Colon (tissue), 2 donors: ENCODE results near the gene STARD9.
"Not testable (repeated sequence)": the region's sequence is repeated elsewhere in the genome, so short reads cannot be mapped to it uniquely, and the experiment has no call there.

Source experiments
- FAIRE-seq: peaks from 2 replicates; lab custom pipeline; 2012; peaks lifted over from hg19 to GRCh38; lab: Jason Lieb, UNC
- donor health status: control.
- donor health status: control.

STARD9 gene

DNA sequence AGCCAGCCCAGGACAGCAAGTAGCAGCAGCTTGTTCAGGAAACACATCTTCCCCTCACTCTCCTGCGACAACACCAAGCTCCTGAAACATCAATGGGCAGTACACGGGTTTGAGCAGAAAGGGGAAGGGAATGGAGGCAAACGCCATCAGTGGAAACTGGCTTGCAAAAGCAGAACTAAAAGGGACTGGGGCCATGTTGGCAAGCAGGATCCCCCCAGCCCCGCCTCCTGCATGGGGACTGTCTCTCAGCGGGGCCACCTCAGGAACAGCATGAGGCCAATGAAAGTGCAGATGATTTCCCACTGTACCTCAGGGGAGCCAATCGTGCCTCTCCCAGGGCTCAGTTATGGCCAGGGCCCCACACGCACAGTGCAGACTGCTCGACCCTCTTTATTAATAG lies 154.7 kb downstream of the STARD9 start:
- no peak for FAIRE-seq

DNA sequence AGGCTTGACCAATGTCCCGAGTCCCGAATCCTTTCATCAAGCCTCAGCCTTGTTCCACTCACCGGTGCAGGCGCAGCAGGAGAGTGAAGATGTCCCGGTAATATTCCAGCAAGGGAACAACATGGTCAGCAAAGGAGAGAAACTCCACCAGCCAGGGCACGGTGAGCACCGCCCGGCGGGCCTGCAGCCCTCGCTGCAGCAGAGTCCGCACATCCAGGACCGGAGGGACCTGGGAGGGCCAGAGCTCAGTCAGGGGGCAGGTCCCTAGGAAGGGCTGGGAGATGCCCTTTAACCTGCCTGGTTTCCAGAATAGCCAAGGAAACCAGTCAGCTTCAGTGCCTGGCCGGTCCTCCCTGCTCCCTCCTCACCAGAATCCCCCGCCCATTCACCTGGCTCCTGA lies 155.1 kb downstream of the STARD9 start:
- FAIRE-seq, result no peak

DNA sequence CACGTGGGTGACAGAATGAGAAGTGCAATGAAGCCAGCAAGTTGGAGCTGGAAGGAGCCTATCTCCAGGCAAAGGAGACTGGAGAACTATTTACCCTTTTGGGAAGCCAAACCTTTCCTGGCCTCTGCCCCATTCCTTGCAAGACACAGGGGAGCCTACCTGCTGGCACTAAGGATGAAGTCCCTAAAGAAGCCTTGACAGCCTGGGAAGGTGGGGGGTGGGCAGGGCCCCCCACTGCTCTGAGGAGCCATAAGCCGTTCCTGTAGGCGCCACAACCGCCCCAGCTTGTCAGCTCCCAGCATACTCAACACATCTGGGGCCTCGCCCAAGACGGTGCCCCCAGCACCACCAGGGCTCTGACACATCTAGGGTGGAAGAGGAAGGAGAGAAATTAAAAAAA lies 156.1 kb downstream of the STARD9 start:
- no peak for FAIRE-seq

DNA sequence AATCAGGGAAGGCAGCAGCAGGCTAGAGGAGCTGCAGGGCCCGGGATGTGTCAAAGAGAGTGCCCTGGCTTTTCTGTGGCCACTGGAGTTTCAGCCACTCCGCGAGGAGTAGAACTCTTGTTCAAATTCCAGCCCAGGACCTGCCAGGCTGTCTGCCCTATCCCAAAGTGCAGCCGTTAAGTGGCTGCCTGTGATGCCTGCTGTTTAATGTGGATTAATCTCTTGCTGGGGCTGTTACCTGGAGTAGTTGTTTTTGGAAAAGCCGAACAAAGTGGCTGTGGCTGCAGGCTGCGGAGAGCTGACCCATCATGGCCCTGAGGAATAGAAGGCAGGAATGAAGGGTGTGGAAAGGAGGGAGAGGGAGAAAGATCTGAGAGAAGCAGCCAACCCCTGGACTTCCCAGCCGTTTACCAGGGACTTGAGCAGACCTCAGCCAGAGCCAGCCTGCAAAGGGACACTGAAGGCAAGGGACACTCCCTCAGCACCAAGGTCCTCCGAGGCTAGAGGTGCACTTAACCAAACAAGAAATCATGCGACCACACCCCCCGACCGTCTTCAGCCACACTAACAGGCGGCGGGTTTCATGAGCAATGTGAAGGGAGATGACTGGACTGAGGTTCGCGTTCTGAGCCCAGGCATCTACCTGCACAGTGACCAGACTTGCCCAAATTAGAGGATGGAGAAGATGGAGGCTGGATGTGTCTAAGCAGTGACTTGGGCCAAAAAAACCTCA lies 156.9 kb downstream of the STARD9 start:
- FAIRE-seq, result no peak

DNA sequence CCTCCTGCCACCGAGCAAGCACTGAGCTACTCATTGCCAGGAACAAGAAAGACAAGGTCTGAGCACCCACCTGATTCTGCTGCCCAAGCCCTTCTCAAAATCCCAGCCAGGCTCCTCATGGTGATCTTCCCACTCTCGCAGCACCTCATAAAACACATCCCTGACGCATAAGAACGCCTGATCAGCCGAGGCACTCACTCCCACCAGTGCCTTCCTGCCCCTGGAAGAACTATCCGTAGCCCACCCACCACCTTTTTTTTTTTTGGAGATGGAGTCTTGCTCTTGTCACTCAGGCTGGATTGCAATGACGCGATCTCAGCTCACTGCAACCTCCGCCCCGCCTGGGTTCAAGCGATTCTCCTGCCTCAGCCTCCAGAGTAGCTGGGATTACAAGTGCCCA lies 157.6 kb downstream of the STARD9 start:
- no peak for FAIRE-seq

DNA sequence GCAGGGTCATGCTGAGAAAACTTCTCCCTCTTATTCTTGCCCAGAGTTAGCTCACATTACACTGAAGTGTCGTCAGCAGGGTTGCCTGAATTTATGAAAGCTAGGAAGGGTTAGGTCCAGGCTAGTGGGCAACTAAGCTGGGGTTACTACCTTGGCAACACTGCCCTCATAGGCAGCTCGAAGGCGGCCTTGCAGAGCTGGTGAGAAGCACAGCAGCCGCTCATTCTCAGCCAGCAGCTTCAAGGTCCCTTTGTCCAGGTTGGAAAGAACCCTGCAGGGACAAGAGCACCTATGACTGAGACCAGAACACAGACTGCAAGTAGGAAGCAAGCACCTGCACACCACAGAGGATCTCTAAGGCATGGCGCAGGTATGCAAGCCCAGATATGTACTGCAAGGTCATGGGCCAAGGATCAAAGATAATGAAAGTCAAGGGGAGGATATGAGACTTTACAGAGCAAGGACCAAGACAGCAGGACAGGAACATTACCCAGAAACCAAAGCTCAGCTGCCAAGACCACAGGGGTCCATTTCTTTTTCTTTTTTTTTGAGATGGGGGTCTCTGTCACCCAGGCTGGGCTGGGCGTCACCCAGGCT lies 158.8 kb downstream of the STARD9 start:
- no peak for FAIRE-seq

DNA sequence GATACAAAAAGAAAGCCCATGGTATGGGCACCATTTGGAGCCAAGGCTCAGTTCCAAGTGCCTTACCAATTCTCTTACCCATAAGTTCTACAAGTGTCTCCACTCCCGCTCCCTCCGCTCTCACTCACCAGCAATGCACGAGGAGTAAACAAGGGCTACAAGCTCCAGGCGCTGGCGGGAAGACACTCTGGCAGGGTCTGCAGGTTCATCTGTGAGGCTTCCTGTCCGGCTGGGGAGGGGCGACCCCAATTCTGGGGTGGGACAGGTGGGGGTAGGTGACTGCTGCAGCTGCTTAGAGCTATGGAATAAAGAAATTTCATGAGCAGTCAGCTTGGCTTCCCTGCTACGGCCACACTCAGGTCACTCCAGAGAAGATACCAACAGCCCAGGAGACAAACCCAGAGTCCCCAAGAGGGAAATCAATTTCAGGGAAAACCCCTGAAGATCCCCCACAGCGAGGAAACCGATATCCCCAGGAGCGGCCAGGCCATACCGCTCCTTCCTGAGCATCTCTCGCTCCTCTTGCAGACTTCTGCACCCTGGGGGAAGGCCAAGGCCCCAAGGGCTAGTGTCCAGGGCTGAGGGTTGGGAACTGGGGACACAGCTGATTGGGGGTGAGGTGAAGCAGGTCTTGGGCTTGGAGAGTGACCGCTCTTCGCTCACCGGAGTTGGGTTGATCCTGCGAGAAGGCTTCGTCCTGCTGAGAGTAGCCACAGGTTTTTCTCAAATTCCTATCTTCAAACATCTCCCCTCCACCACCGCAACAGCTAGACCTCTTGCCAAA lies 160.2 kb downstream of the STARD9 start:
- no peak for FAIRE-seq

DNA sequence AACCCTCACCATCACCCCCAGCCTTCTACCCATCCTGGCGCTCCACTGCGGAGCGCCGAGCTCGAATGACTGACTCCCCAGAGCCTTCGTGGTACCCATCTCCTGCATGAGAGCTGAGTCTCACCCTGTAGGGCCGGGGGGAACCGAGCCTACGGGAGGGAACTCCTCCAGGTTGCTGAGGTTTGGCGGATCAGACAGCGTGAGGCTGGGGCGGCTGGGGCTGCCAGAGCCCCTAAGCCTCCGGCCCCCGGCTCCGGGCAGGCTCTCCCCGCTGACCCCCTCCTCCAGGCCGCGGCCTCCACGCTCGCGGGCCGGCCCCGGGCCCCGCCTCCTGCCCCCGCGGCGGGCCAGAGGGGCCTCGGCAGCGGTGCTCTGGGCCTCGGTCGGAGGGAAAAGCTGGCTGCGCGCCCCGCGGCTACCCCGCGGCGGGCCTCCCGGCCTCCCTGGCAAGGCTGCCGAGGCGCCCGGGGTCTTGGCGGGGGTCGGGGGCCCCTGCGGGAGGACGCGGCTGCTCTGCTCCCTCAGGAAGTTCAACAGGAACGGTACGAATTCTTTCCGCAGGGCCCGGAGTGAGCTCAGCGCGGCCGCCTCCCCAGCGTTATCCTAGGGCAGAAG lies 160.9 kb downstream of the STARD9 start:
- FAIRE-seq, result no peak

DNA sequence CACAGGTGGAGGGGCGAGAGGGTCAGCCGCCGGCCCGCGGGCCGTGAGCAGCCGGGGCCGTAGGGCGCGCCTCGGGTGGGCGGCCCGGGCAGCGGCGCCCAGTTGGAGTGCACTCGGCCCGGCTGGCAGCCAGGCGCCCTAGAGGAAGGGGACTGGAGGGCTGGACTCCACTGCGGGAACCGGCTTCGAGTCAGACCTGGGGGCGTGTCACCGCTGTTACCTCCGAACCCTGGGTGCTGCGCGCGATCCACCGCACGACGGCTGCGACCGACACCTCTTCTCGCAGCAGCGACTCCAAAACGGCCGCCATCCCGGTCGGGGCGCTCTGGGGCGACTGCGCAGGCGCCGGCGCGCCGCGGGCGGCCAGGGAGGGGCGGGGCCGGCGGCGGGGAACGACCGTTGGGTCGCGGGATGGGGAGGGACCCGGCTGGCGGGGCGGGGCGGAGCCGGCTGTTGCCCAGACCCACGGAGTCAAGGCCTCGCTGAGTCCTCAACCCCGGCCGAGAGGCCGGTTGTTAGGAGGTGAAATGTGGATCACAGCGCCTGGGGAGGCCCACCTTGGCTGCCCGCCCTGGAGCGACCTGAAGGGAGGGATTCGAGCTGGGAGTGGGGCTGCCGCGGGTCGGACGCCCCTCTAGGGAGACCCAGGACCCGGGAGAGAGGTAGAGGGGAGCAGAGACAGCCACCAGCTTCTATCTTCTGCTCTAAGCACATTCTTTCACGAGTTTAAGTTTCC lies 161.6 kb downstream of the STARD9 start, which contains the start of gene CDAN1:
Gene CDAN1, minus strand, starts transcription at position 336 of the 736 bp plus-strand sequence. Its CDS starts 26 bp downstream, at position 310.
- FAIRE-seq, result no peak

DNA sequence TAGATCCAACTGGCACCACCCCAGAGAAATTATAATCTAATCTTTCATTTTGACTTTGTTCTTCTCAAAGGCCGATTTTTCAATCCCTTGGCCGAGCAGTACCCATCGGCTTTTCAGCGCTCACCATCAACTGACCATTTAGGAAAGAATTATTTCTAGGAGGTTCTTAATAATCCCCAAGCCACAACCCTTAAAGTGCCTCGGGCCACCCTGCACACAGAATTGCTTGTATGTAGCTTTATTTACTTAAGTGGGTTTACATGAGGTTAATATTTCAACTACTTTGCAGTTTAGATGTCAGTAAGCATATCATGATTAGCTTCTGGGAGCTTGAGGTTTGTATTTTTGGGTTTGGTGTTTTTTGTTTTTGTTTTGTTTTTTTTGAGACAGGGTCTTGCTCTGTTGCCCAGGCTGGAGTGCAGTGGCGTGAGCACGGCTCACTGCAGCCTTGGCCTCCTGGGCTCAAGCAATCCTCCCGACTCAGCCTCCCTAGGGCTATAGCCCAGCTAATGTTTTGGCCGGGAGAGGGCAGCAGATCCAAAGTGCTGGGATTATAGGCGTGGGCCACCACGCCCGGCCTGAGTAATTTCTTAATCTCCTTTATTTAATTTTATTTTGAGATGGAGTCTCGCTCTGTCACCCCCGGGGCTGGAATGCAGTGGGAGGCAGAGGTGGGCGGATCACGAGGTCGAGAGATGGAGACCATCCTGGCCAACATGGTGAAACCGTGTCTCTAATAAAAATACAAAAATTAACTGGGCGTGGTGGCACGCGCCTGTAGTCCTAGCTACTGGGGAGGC lies 162.3 kb downstream of the STARD9 start:
- no peak for FAIRE-seq

DNA sequence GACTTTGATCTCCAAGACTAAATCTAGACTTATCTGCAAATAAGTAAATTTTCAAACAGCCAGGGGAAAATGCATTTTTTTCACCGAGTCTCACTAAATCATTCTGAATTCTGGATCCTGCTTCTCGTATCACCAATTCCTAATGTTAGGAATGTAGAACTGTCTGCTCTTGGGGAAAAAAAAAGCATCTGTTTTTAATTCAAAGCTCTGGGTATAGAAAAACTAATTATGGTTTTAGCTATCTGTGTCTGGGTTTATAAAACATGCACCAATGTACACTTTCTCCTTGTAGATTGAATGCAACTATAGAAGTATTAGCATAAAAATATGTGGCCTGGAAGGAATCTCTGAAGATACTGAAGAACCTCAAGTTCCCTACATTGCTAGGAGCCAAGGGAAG lies 166.3 kb downstream of the STARD9 start:
- FAIRE-seq, result no peak

DNA sequence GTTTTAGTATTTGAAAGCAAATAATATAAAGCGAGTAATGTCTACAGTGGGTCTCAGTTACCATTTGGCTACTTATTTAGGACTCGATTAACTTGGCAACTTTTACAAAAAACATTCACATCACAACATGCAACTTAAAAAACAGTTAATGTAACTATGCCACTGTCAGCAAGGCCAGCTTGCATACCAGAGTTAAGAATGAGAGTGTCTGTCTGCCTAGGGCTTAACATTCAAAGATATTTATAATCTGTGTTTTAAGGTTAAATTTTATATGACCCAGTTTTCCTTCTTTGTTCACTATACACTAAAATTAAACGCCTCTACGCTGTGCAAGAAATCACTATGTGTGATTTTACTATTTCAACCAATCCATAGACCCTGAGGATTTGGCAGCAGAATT lies 166.7 kb downstream of the STARD9 start:
- no peak for FAIRE-seq

DNA sequence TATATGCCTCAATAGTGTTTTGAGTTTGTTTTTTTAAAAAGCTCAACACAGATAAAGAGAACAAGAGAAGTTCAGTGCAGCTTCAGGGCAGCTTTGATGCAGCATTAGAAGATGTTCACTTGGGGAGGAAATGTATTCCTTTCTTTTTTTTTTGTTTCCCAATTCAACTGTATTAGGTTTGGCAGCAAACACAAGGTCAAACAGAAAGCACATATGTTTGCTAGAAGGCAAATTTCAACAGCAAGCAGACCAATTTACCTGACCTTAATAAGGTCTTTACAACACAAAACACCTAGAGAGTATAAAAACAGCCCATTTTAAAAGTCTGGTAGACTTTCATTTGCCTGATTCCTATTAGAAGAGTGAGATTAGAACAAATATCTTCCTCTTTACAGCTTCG lies 168.8 kb downstream of the STARD9 start:
- FAIRE-seq, result no peak

DNA sequence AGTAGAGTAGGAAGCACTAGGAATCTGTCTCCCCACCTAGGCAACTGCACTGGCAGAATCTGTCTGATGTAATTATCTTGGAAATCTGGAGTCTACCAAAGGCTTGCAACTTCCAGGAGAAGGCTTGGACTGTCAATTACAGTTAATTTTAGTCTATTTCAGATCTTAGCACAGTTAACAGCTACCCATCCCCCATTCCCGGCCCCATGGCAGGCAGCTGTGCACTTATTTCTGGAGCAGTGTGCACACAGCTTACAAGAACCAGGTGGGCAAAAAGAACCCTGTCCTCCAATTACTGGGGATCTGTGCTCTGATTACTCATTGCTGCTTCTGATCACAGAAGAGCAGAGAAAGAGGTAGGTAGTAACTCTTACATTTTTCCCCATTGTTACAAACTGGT lies 173.9 kb downstream of the STARD9 start:
- no peak for FAIRE-seq

DNA sequence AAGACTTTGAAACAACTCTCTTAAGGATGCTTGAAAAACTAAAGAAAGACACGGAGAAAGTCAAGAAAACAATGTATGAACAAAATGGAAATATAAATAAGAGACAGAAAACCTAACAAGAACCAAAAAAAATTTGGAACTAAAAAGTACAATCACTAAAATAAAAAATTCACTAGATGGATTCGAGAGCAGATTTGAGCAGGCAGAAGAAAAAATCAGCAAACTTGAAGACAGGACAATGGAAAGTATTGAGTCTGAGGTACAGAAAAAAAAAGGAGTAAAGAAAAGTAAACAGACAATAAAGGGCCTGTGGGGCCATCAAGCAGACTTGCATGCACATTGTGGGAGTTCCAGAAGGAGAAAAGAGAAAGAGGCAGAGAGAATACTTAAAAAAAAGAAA lies 174.9 kb downstream of the STARD9 start:
- FAIRE-seq, result no peak

DNA sequence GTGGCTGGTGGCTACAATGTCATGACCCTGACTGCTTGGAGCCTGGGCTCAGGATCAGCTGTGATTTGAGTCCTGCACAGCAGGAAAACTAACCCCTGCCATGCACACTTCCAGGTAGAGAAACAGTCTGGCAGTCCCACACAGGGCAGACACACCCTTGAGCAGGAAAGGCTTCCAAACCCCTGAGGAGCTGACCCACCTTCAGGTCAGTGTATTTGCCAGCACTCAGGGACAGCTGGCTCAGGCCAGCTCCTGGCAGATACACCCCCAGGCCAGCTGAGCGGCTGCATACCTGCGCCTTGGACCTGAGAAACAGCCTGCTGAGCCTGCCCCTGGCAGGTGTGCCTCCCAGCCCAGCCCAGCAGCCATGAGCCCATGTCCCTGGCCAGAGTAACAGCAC lies 183.7 kb downstream of the STARD9 start:
- FAIRE-seq, result no peak

DNA sequence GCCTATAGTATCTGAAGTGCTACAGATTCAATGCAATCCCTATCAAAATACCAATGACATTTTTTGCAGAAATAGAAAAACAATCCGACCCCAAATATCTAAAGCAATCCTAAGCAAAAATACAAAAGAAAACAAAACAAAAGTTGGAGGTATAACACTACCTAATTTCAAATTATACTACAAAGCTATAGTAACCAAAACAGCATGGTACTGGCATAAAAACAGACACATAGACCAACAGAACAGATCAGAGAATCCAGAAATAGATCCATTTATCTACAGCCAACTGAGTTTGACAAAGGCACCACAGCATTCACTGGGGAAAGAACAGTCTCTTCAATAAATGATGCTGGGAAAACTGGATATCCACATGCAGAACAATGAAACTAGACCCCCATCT lies 185.4 kb downstream of the STARD9 start:
- no peak for FAIRE-seq

DNA sequence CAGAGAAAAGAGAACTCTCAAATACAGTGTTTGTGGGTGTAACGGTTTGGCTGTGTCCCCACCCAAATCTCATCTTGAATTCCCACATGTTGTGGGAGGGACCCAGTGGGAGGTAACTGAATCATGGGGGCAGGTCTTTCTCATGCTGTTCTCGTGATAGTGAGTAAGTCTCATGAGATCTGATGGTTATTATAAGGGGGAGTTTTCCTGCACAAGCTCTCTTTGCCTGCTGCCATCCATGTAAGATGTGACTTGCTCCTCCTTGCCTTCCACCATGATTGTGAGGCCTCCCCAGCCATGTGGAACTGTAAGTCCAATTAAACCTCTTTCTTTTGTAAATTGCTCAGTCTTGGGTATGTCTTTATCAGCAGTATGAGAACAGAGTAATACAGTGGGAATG lies 186.4 kb downstream of the STARD9 start:
- not testable (repeated sequence) for FAIRE-seq

DNA sequence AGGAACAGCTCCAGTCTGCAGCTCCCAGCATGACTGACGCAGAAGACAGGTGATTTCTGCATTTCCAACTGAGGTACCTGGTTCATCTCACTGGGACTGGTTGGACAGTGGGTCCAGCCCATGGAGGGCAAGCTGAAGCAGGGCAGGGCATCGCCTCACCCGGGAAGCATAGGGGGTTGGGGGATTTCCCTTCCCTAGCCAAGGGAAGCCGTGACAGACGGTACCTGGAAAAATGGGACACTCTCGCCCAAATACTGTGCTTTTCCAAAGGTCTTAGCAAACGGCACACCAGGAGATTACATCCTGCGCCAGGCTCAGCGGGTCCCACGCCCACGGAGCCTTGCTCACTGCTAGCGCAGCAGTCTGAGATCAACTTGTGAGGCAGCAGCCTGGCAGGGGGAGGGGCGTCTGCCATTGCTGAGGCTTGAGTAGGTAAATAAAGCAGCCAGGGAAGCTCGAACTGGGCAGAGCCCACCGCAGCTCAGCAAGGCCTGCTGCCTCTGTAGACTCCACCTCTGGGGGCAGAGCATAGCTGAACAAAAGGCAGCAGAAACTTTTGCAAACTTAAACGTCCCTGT lies 188.8 kb downstream of the STARD9 start:
- FAIRE-seq, result not testable (repeated sequence)

DNA sequence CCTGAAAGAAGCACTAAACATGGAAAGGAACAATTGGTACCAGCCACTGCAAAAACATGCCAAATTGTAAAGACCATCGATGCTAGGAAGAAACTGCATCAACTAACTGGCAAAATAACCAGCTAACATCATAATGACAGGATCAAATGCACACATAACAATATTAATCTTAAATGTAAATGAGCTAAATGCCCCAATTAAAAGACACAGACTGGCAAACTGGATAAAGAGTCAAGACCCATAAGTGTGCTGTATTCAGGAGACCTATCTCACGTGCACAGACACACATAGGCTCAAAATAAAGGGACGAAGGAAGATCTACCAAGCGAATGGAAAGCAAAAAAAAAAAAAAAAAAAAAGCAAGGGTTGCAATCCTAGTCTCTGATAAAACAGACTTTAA lies 190.7 kb downstream of the STARD9 start:
- not testable (repeated sequence) for FAIRE-seq
